DMS114 treated with DMSO at 0.1 percent for 48 hours (cell line): ENCODE results near the gene ASCC3.
A peak's percentile ranks its signal among the peaks of the same experiment; 100 is the strongest.

Experiments
- DNase-seq: peaks from one replicate; lab custom pipeline; 2025; ENCODE audit not compliant: unreplicated experiment; lab: John Stamatoyannopoulos, UW

Gene ASCC3

DNA sequence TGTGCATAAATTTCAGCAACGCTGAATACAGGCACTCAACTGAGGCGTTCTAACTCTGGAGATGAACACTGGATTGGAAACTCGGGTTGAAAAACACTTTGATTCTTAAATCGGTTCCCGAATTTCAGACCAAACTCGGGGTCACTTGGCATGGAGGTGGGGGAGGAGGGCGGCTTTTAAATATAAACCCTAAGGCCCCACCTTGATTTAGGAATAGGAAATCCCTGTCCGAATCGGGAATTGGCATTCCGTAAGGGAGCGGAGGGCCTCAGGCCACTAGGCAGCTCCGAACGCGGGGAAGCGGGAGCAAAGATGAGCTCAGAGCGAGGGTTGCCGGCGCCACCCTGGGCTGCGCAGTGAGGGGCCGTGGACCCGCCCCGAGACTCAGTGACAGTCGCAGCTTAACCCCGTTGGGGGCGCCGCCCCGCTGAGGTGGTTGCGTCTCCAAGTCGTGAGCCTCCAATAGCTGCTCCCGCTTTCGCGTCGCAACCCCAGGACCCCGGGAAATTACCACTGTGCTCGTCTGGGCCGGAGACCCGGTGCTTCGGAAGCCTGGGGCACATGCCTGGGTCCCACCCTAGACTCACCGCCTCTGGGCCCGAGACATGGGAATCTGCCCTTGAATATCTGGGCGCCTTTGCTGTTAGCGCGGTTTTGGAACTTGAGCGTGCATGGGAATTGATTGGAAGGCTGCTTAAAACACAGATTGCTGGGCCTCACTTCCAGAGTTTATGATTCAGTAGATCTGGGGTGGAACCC, 411.8 kb downstream of the ASCC3 start:
- DNase-seq = no peak

DNA sequence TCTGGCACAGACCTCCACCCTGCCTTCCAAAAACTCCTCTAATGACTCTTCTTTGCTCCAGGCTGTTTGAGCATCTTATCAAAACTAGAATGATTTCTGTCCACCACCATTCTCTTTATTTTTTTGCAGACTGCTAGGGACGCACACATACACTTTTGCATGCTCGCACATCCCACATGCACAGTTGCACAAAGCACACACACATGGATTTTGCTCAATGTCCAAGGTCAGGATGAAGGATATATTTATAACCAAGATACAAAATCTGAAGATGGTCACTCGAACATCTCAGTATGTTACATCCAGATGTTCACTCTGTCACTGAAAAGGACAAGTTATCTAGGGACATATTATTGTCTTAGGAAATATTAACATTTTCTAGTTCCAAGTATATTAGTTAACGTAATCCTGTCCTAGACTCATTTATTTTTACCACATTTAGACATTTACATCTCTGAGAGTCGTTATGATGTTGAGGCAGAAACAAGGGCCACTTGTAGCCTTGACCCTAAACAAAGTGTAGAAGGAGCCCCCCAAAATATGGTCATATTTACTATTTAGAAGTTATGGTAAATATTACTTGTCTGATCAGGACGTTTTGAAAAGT, 413.0 kb downstream of the ASCC3 start:
- no peak for DNase-seq

DNA sequence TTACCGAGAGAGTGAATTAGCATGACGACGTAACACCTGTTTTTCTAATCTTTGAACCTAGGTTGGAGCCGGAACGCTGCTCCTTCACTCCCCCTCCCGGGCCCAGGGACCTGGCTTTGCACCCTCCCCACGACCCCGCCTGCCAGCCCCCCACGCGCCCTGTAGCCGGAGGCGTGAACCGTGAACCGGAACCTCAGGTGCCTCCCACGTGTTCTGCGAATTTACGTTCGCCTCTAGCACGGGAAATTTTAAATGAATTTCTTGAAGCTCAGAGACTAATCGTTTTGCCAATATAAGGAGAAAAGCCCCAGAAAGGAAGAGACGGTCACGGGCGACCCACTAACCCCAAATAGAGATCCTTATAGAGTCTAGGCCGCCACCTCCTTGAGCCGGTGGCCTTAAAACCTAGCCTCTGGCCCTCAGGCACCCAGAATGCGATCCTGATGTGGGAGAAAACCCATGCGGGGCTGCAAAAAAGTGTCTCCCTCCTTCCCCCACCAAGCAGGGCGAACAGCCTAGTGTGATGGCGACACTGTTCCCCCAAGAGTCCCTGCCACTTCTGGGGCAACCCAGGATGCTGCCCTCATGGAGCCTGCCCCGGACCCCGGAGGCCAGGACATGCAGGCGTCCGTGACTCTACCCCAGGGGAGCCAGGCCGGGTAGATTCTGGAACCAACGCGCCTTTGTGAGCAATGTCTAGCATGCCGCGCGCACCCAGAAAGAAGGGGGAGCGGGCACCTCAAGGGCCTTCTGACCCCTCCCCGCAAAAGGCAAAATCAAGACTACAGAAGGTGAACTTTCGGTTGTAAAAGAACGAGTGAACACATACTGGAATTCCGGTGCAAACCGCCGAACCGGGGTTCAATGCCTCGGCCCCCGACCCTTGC, 413.8 kb downstream of the ASCC3 start:
- DNase-seq = no peak

DNA sequence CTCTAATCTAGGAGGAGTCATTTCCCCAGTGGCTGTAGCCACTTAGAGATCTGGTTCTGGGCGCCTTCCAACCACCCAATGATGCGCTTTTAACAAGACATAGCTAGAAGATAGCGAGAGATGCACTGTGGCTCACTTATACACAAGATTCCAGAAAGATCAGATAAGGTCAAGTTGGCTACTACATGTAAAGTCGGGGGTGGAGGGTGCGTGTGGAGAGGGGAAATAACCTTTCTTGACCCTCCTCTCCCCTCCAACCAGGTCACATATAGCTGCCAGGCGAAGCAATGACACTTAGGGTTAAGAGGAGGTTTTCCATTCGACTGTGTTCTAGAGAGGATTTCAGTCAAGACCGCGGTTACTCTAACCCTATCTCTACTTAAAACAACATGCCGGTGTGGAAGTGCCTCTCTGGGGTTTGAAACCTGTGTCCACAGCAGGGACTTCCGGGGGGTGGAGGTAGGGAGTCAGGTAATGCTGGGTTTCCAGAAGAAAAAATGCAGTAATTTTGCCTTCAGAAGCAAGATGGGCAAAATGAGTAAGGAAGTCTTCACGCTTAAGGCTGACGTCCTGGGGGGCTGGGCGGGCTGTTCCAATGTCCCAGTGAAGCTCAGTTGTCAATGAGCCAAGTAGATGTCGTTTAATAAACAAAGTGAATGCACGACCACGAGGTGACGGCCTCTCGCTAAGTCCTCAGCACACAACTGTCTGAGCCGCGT, 414.6 kb downstream of the ASCC3 start:
- no peak for DNase-seq

DNA sequence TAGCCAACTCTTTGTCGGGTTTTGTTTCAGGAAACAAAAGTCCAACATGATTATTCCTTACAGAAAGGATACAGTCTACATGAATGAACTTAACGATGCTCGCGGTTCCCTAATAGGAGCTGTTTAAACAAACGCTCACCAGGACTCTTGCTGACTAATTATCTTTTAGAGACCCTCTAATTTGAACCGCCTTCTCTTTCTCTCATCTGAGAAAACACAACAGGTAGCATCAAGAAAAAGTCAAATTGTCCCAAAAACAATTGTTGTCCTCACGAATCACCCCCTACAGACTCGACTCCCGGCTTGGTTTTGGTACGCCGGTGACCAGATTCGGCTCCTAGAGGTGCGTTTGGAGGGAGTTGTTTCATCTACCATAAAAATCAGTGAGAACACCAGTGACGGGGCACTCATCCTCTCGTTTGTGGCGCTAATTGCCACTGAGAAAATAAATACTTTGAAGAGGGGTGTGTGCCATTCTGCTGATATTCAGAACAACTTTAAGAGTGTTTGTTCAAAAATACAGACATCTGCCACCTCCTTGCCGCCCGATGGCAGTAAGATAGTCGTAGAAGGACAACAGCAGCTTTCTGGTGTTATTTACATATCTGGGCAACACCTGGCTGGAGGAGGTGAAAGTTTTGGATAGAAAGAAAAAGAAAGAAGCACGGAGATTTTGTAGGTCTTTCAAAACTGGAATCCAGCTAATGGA, 415.3 kb downstream of the ASCC3 start:
- no peak for DNase-seq

DNA sequence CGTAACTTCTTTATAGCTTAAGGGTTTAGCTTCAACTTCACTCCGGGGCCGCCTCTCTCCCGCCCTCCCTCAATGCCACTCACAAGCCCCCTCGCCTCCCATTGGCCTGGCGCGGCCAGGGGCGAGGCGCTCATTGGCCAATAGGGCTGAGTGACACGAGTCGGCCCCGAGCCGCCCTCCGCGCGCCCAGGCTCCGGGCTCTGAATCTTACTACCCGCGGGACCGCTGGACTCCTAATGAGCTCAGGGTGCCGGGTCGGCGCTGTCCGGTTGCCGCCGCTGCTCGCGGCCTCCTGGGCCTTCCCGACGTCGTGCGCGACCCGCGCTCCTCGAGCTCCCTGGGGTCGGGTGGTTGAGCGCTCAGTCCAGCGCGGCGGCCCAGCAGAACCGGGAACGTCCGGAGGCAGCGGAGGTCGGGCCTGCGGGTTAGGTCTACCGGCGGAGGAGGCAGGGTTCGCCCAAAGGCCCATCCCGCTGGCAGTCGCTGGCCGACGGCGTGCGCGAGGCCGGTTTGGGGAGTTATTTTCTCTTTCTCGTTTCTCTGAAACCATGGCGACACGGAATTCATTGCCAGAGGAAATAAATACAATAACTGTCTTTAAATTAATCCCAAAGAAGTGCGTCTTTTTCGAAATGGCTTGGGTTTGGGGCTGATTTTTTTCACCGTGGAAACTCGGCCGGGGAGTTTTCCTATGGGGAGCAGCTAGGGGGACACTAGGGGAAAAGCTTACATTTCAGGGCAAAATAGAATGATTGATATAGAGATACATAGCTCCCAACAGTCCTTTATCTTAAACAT, 416.0 kb downstream of the ASCC3 start, which contains the start of gene SIM1:
Gene SIM1 (minus strand): TSS at position 19 of the 798 bp plus-strand sequence. CDS start 1,453 bp downstream, outside the sequence.
- DNase-seq = no peak

DNA sequence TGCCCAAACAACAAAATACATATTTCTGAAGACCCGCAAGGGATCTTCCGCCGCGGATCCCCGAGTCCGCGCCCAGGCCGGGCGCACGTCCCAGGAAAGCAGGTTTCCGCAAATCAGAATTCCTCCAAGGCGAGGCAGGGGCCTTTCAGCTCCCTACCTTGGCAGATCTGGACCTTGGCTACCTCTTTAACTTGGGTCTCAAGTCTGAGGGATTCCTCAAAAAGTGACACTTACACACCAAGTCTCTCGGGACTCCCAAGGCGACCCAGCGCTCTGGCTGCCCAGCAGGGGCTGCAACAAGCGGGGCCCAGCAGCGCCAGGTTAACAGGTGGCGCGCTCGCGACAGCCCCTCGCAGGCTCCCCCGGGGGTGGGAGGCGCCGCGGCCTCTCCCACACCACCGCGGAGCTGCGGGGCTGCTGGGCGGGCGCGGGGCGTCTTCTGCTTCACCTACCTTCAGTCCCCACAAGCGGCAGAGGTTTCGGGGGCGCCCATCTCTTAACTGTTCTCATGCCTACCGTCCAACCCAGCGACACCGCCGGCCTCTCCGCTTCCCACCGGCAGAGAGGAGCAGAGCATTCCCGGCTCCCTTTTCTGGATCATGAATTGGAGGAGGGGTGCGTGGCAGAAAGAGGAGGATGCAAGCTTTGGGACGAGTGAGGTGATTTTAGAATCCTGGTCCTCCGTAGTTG, 416.8 kb downstream of the ASCC3 start:
- DNase-seq = no peak

DNA sequence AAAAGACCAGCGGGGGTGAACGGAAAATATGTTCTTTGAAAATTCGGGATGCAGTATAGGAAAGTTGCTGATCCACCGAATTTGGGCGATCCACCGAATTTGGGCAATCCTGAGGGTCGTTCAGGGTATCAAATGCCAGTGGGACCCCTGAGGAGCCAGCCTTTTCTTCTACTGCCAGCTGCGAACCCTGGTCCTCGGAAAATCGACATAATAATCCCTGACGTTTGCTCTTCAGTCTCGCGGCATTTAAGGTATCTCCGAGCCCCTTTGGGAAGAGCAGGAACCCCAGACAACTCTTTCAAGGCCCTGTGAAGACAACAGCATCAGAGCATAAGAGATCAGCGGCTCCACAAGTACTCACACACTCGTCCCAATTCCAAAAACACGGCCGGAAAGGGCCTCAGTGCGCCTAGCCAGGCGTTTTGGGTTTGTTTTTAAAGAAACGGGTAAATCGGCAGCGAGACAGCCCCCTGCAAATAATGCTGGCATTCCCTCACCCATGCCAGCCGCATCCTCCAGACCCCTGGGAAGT, 417.4 kb downstream of the ASCC3 start:
- DNase-seq = no peak

DNA sequence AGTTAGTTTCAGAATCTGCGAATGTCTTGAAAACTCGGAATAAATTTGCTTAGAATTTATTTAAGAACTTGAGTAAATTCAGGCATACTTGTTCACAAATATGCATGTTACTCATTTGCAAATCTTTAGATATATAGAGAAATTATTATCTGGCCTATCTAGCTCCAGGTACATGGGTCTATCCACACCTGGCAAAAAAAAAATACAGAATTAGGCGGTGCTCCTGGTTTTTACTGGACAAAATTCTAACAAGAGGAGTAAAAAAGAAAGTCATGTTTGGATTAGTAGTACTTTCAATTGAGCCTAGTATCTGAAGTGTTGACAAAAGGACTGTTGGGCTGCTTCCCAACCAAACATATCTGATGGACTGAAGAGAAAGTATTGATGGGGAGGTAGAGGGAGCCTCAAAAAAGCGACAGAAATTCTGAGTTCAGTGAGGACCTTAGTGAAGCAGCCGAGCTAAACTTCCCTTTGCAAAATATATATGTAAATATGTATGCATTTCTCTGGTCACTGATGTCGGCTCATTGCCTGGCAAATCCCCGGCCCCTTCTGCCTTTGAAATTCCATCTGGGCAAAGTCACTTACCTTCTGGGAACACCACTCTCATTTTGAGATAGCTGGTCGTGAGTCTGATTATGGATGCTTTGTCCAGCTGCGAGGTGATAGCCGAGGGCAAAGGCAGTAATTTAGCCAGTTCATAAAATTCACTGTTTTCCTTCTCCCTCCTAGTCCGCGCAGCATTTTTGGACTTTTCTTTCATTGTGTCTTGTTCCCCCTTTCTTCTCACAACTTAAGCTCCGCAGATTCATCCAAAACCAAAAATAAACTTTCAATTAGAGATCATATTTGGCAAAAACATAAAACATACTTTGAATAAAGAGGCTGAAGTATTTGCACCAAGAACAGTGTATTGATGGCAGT, 418.2 kb downstream of the ASCC3 start:
- no peak for DNase-seq

DNA sequence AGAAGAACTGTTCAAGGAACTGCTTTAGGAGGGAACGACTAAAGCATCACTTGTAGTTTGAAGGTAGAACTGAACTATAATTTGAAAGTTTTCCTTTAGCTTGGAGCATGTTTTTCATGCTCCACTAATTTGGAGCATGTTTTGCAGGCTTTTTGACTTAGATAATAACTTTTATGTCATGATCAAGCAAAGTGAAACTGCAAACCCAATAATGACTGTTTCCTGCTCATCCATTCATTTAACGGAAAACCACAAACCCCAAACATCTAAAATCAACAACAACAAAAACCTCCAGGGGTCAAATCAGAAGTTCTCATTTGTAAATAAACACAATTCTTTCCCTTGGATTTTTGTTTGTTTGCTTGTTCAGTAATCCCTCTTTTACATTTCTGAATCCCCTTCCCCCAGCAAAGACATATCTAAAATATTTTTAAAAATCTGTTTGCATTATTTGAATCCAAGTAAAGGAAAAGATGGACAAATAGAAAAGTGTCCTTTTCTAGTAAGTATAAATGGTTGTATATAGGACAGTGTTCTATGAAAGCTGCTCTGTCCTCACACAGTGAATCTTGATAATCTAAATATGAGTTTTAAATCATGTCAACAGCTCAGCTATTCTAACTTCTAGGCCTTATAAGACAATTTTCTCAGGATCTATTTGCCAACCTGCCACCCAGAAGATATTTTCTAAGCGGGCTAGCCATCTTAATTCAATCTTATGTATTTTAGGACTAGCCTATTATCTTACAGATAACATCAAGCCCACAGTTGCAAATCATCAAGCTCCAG, 419.0 kb downstream of the ASCC3 start:
- no peak for DNase-seq

DNA sequence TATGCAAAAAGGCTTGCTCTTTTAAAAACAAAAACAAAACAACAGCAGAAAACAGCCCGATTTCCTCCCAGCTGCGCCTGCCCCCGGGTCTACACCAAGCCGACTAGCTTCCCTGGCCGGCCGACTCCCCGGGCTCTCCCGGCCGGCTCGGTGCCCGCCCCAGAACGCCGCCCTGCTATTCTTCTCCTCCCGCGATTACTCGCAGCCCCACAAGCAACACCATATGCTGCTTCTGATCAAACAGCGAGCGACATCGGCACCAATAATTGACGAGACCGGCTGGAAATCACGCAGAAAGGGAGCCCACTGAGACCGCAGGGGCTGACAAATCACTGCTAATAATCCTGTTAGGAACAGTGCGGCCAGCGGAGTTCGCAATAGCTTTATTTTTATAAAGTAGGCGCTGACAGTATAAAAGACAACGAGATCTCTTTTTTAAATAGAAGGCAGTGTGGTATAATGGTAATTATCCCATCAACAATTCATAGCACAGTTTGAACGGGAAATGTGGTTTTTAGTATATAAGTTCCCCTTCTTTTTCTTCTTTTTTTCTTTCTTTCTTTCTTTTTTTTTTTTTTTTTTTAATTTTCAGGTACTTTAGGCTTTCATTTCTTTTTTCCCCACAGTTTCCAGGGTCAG, 419.7 kb downstream of the ASCC3 start:
- peak; percentile 27 for DNase-seq

DNA sequence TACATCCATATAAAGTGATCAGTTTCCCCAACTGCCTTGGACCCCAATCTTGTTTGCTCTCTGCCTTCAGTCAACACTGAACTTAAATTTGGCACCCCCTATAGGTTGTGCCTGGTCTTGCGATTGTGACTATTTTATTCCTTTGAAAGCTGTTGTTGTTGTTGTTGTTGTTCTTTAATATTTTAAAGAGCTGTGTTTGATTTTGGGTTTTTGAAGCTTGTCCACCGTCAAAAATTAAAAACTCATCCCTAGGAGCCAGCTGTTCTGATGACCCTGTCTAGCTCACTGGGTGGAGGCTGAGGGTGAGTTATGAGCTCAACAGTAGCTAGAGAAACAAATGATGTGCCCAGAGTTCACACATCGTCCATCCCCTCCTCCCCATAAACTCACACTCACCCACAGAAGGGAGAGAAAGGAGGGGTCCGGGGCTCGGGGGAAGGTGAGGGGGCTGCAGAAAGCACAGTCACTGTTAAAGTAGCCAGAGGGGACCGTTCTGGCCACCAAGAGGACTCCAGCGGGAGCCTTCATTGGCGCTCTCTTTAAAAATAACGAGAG, 420.4 kb downstream of the ASCC3 start:
- no peak for DNase-seq

DNA sequence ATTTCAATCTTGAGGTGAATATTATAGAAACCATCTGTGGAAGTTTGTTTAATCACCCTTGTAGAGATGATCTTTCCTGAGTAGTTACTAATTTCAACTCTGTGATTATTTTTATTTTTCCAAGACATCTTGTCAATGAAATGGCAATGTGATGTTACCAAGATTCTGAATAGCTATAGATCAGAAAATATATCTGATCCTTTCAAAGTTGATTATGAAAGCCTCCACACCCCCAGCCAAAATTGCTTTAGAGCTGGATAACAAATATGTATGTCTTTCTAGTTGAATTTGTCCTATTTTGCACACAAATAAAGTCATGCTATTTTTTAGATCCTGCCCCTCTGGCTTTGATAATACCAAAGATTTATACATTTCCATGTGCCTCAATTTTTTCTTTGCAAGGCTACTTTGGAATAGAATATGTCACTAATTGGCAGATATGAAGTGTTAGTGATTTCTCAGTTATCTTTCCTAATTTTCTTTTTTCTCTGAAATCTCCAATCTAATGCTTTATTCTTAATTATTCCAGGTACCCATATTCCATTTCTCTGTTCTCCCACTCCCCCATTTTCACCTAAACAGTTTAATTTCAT, 421.4 kb downstream of the ASCC3 start:
- no peak for DNase-seq

DNA sequence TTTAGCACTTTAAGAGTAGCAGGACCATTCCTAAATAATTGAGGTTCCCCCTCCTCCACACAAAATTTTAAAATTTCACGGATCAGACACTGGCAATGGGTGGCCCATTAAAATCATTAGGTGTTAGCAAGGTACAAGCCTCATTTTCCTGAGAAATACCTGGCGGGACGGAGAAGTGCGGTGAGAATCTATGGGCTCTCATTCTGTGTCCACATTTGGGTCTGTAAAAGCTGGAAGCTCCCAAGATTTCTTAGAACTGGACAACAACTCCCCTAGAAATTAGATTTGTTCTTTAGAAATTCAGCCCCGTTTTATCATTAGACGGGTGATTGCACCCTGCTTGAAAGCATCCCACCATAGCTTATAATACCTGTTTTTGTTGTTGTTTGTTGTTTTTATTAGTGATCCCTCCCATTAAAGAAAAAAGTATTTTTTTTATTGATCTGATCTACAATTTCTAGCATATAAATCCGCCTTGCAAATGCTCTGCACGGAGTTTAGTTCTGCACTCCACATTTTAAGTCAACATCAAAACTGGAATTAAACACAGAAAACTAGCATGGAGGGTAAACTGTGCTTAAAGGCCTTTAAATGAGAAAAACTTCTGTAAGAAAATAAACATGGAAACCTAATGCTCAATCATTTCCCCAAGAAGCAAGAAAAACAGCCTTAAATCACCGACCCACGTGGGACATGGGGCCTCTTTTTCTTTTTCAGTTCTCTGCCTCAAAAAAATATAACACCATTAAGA, 422.1 kb downstream of the ASCC3 start:
- DNase-seq = no peak
